HEK293 (cell line): ENCODE measurements around the gene PLK4.

Experiments
- CTCF ChIP-seq: fragments of 450-650 bp; formaldehyde crosslinking; IDR thresholded peaks from 2 replicates; pipeline ENCODE4 v1.5.1; 2016; ENCODE audit warnings: missing biosample characterization, missing genetic modification characterization
- KLF10 ChIP-seq: fragments of 450-650 bp; IDR thresholded peaks from 2 replicates; pipeline ENCODE4 v1.5.1; 2018; ENCODE audit warnings: missing biosample characterization, mild to moderate bottlenecking, missing genetic modification characterization
- ZNF114 ChIP-seq: fragments of 450-650 bp; formaldehyde crosslinking; IDR thresholded peaks from 2 replicates; pipeline ENCODE4 v1.5.0; 2017; ENCODE audit warnings: missing biosample characterization, missing genetic modification characterization
- ZNF133 ChIP-seq: fragments of 450-650 bp; formaldehyde crosslinking; IDR thresholded peaks from 2 replicates; pipeline ENCODE4 v1.5.1; 2016; ENCODE audit warnings: missing biosample characterization, missing genetic modification characterization
- ZNF354C ChIP-seq: fragments of 450-650 bp; formaldehyde crosslinking; IDR thresholded peaks from 2 replicates; pipeline ENCODE4 v1.5.1; 2016; ENCODE audit warnings: missing biosample characterization, missing genetic modification characterization, low read depth, borderline replicate concordance
- TF ChIP-seq, protein P1 (sequence below): fragments of 450-650 bp; formaldehyde crosslinking; IDR thresholded peaks from 2 replicates; pipeline ENCODE4 v1.5.1; 2016; ENCODE audit warnings: missing biosample characterization, missing genetic modification characterization
- TF ChIP-seq, protein P2 (sequence below): fragments of 450-650 bp; formaldehyde crosslinking; IDR thresholded peaks from 2 replicates; pipeline ENCODE4 v1.5.1; 2016; ENCODE audit warnings: missing biosample characterization, missing genetic modification characterization

GRCh38 chr4:127868196-127868595 is 12.5 kb upstream of the PLK4 start:
- no peak for TF ChIP-seq CTCF (tag by site-specific recombination)
- no peak for TF ChIP-seq ZNF133
- TF ChIP-seq, protein P1, sequence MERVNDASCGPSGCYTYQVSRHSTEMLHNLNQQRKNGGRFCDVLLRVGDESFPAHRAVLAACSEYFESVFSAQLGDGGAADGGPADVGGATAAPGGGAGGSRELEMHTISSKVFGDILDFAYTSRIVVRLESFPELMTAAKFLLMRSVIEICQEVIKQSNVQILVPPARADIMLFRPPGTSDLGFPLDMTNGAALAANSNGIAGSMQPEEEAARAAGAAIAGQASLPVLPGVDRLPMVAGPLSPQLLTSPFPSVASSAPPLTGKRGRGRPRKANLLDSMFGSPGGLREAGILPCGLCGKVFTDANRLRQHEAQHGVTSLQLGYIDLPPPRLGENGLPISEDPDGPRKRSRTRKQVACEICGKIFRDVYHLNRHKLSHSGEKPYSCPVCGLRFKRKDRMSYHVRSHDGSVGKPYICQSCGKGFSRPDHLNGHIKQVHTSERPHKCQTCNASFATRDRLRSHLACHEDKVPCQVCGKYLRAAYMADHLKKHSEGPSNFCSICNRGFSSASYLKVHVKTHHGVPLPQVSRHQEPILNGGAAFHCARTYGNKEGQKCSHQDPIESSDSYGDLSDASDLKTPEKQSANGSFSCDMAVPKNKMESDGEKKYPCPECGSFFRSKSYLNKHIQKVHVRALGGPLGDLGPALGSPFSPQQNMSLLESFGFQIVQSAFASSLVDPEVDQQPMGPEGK (tag by site-specific recombination) = no peak
- TF ChIP-seq KLF10 (tag by site-specific recombination) = no peak
- TF ChIP-seq, protein P2, sequence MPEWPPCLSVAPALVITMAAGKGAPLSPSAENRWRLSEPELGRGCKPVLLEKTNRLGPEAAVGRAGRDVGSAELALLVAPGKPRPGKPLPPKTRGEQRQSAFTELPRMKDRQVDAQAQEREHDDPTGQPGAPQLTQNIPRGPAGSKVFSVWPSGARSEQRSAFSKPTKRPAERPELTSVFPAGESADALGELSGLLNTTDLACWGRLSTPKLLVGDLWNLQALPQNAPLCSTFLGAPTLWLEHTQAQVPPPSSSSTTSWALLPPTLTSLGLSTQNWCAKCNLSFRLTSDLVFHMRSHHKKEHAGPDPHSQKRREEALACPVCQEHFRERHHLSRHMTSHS = no peak
- no peak for TF ChIP-seq ZNF114 (tag by site-specific recombination)
- TF ChIP-seq ZNF354C (tag by site-specific recombination) = no peak
